Measurements from ENCODE around the gene SUB1.
"Not testable (repeated sequence)": the region's sequence is repeated elsewhere in the genome, so short reads cannot be mapped to it uniquely, and the experiment has no call there.

The SUB1 gene

DNA sequence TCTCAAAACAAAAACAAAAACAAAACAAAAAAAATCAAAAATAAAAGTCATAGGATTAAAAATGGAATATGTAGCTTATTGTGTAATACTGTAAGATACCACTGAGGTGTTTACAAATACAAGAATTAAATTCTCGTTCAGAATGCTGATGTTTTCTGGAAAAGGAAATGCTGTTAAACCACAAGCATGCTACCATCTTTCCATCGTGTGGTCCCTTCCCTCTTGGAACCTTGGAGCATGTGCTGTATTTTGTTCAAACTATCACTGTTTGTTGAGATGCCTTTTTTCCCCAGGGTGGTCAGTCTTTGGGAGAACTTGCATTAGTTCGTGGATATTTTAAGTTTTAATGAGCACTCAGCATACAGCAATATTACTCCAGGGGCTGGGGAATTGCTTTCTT lies 39.7 kb downstream of the SUB1 start:
- no peak for DNase-seq
- H3K27me3 ChIP-seq (replicated peaks), result no peaks in the 10 kb centered on the region
- in situ Hi-C loops (cut with HindIII; ENCODE audit: low pct_ligation_motif_present, low sequenced_read_pairs), result no loop called here
- no peaks in the 10 kb centered on the region for H3K36me3 ChIP-seq (replicated peaks)
- TF ChIP-seq CTCF (IDR thresholded peaks at IDR 0.05; ENCODE audit: low read depth, low read length, missing control alignments), result no peak
- no peak overlapping the region for H3K4me3 ChIP-seq (ENCODE audit: low read depth, low read length)
- no peak overlapping the region for H3K27ac ChIP-seq

DNA sequence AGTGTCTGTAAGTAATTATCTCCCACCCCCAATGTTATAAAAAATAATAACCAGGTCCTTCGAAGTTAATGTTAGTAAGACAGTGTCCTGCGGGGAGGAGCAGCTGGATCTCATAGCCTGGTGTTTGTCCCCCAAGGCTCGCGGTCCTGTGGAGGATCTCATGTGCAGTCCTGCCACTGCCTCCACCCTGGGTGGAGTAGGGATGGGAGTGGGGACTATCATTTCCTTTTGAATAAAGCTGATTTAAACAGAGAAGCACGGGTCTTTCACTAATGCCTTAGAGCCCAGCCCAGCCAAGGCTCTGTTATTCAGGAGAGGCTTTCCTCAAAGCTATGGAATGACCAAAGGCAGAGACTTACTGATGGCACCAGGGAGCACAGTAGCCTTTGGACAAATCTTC lies 40.2 kb downstream of the SUB1 start:
- H3K27ac ChIP-seq, result no peak overlapping the region
- DNase-seq, result no peak
- in situ Hi-C loops (cut with HindIII; ENCODE audit: low pct_ligation_motif_present, low sequenced_read_pairs), result no loop called here
- H3K4me3 ChIP-seq (ENCODE audit: low read depth, low read length), result no peak overlapping the region
- no peaks in the 10 kb centered on the region for H3K36me3 ChIP-seq (replicated peaks)
- TF ChIP-seq CTCF (IDR thresholded peaks at IDR 0.05; ENCODE audit: low read depth, low read length, missing control alignments), result no peak
- H3K27me3 ChIP-seq (replicated peaks), result no peaks in the 10 kb centered on the region

- no peaks in the 10 kb centered on the region for H3K27me3 ChIP-seq (replicated peaks)
- TF ChIP-seq CTCF (IDR thresholded peaks at IDR 0.05; ENCODE audit: low read depth, low read length, missing control alignments), result no peak
- in situ Hi-C loops (cut with HindIII; ENCODE audit: low pct_ligation_motif_present, low sequenced_read_pairs), result no loop called here
- peak; percentile 32 for DNase-seq
- H3K4me3 ChIP-seq (ENCODE audit: low read depth, low read length), result no peak overlapping the region
- H3K36me3 ChIP-seq (replicated peaks), result no peaks in the 10 kb centered on the region
- H3K27ac ChIP-seq, result no peak overlapping the region
These were observed 42.0 kb downstream of the SUB1 start for GRCh38 chr5:32627219-32627870.

DNA sequence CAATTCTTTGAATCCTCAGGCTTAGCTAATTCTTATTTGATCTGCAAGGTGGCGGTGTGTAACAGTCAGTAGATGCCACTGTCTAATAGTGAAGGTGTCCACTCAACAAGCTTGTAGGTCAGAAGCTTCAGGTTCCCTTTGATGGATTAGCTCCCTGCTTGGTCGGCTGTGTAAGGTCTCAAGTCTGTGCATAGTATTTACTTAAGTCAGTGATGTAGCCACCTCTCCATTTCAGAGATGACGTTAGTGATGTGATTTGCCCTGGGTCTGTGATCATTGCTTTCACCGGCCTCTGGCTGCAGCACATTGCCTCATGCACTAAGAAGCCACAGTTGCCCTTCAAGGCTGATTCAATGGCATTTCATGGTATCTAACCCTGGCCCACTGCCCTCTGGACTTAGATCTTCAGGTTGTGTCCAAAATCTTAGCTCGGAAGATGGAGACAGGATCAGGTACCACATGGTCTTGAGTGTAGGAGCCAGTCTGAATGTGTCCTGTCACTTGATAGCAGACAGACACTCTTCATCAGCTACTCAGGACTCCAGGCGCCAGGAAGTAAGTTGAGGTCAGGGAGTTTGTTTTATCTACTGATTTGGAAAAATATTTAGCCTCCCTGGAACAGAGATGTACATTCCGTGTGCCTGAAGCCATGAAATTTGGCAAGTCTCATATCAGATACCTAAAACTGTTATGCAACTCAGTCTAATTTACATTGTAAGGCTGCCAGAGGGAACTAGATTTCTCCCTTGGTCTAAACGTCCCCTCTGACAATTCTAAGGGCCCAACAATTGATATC lies 42.9 kb downstream of the SUB1 start:
- TF ChIP-seq CTCF (IDR thresholded peaks at IDR 0.05; ENCODE audit: low read depth, low read length, missing control alignments), result no peak
- Histone ChIP-seq H3K4me3 (ENCODE audit: low read depth, low read length) (no peak overlapping the region), H3K27ac (no peak overlapping the region), H3K27me3 (replicated peaks) (no peaks in the 10 kb centered on the region), H3K36me3 (replicated peaks) (no peaks in the 10 kb centered on the region)
- DNase-seq, result no peak
- in situ Hi-C loops (cut with HindIII; ENCODE audit: low pct_ligation_motif_present, low sequenced_read_pairs), result no loop called here

GRCh38 chr5:32630867-32631491 lies 45.6 kb downstream of the SUB1 start:
- in situ Hi-C loops (cut with HindIII; ENCODE audit: low pct_ligation_motif_present, low sequenced_read_pairs), result no loop called here
- Histone ChIP-seq H3K27ac (no peak overlapping the region), H3K27me3 (replicated peaks) (no peaks in the 10 kb centered on the region), H3K4me3 (ENCODE audit: low read depth, low read length) (no peak overlapping the region), H3K36me3 (replicated peaks) (no peaks in the 10 kb centered on the region)
- DNase-seq, result no peak
- no peak for TF ChIP-seq CTCF (IDR thresholded peaks at IDR 0.05; ENCODE audit: low read depth, low read length, missing control alignments)

DNA sequence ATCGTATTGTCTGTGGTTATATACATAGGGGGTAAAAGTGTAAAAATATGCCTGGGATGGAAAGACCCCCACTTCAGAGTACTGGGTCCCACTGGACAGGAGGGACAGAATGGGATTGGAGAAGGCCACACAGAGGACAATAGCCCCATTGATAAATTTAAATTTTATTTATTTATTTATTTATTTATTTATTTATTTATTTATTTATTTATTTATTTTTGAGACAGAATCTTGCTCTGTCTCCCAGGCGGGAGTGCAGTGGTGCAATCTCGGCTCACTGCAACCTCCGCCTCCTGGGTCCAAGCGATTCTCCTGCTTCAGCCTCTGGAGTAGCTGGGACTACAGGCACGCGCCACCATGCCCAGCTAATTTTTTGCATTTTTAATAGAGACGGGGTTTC lies 47.7 kb downstream of the SUB1 start:
- H3K4me3 ChIP-seq (ENCODE audit: low read depth, low read length); H3K27ac ChIP-seq; H3K36me3 ChIP-seq (replicated peaks); H3K27me3 ChIP-seq (replicated peaks); in situ Hi-C loops (cut with HindIII; ENCODE audit: low pct_ligation_motif_present, low sequenced_read_pairs); DNase-seq: not testable (repeated sequence)

Measured in brain microvascular endothelial cell (primary cell).